Neuron (in vitro differentiated cells): Measurements from ENCODE around the gene MRPL27.

Experiments used
- H2AFZ ChIP-seq: one replicate; pipeline ENCODE4 v1.6.1; 2013; ENCODE audit warnings: low read depth, mild to moderate bottlenecking, inconsistent platforms, low read length, moderate library complexity
- H3K27me3 ChIP-seq: one replicate; pipeline ENCODE4 v1.6.1; 2013; ENCODE audit warnings: low read length; ENCODE audit not compliant: insufficient read depth
- H3K36me3 ChIP-seq: one replicate; pipeline ENCODE4 v1.6.1; 2013; ENCODE audit warnings: low read length; ENCODE audit not compliant: insufficient read depth
- H3K4me1 ChIP-seq: one replicate; pipeline ENCODE4 v1.6.1; 2013; ENCODE audit warnings: low read length; ENCODE audit not compliant: insufficient read depth
- H3K4me3 ChIP-seq: 2 replicates; pipeline ENCODE4 v1.5.1; 2013; ENCODE audit warnings: mild to moderate bottlenecking, low read length, moderate library complexity
- H3K9me3 ChIP-seq: one replicate; pipeline ENCODE4 v1.6.1; 2013; ENCODE audit warnings: low read length

Gene MRPL27

GRCh38 chr17:50397111-50397918 is 24.3 kb upstream of the MRPL27 start, which contains the start of gene LRRC59:
Gene LRRC59 (minus strand): TSS chr17:50397523. CDS start chr17:50397317, 206 bp downstream.
- H2AFZ ChIP-seq: peak within 1 kb of the TSS; percentile 16
- H3K4me3 ChIP-seq: peak within 1 kb of the TSS; percentile 88
- H3K36me3 ChIP-seq: peaks cover 28% of the 10 kb centered on the region
- no peaks in the 10 kb centered on the region for H3K27me3 ChIP-seq
- H3K4me1 ChIP-seq: peaks cover 10% of the 10 kb centered on the region
- H3K9me3 ChIP-seq: no peaks in the 10 kb centered on the region

GRCh38 chr17:50396261-50397110 is 23.5 kb upstream of the MRPL27 start:
- Histone ChIP-seq H3K36me3 (peaks cover 35% of the 10 kb centered on the region), H3K9me3 (no peaks in the 10 kb centered on the region), H3K4me1 (peaks cover 10% of the 10 kb centered on the region), H3K4me3 (peak overlapping the region; percentile 88), H2AFZ (peak overlapping the region; percentile 16), H3K27me3 (no peaks in the 10 kb centered on the region)

GRCh38 chr17:50394711-50395110 is 21.7 kb upstream of the MRPL27 start:
- Histone ChIP-seq H3K27me3 (no peaks in the 10 kb centered on the region), H3K4me3 (no peak overlapping the region), H3K4me1 (peaks cover 10% of the 10 kb centered on the region), H3K36me3 (peaks cover 50% of the 10 kb centered on the region), H2AFZ (no peak overlapping the region), H3K9me3 (no peaks in the 10 kb centered on the region)

- Histone ChIP-seq H3K36me3 (peaks cover 59% of the 10 kb centered on the region), H3K9me3 (no peaks in the 10 kb centered on the region), H2AFZ (no peak overlapping the region), H3K4me3 (no peak overlapping the region), H3K4me1 (peaks cover 10% of the 10 kb centered on the region), H3K27me3 (no peaks in the 10 kb centered on the region)
Observed at GRCh38 chr17:50393700-50394099, 20.7 kb upstream of the MRPL27 start.

- Histone ChIP-seq H3K36me3 (peaks cover 70% of the 10 kb centered on the region), H2AFZ (no peak overlapping the region), H3K4me1 (peaks cover 10% of the 10 kb centered on the region)
Observed at GRCh38 chr17:50392621-50393020, 19.6 kb upstream of the MRPL27 start.

DNA sequence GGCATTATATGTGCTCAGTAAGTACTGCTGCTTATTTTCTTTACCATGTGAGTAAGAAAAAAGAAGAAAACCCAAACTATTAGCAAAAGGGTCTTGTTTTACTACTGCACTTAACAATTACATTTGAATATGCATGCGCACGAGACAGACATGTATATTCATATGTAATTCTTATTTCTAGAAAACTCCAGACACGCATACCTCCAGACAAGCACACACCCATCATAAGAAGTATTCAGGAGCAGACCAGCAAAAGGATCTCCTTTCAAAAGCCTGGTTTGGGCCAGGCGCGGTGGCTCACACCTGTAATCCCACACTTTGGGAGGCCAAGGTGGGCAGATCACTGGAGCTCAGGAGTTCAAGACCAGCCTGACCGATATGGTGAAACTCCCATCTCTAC is 16.6 kb upstream of the MRPL27 start:
- no peaks in the 10 kb centered on the region for H3K4me1 ChIP-seq
- no peak overlapping the region for H3K4me3 ChIP-seq
- no peaks in the 10 kb centered on the region for H3K9me3 ChIP-seq
- peaks cover 88% of the 10 kb centered on the region for H3K36me3 ChIP-seq
- H2AFZ ChIP-seq: no peak overlapping the region
- H3K27me3 ChIP-seq: no peaks in the 10 kb centered on the region

More at GRCh38 chr17:50392621-50393020, 19.6 kb upstream of the MRPL27 start:
- no peak overlapping the region for H3K4me3 ChIP-seq
- no peaks in the 10 kb centered on the region for H3K27me3 ChIP-seq
- no peaks in the 10 kb centered on the region for H3K9me3 ChIP-seq

DNA sequence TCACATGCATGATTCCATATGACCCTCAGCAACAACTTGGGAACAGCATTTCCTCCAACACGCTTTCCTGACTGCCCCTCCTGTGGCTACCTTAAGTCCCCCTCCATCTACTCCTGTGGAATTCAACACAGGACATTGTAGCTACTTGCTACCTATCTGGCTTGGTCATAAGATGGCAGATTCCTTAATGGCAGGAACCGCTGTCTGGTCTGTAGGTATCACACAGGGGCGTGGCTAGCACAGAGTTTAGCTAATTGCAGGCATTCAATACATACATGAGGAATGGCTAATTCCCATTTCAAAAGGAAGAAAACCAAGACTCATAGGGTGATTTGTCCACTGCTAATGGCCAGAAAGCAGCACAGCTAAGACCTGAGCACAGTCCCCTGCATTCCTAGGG is 15.7 kb upstream of the MRPL27 start:
- H2AFZ ChIP-seq: no peak overlapping the region
- no peak overlapping the region for H3K4me3 ChIP-seq
- H3K36me3 ChIP-seq: peaks cover 86% of the 10 kb centered on the region
- no peaks in the 10 kb centered on the region for H3K4me1 ChIP-seq
- H3K9me3 ChIP-seq: no peaks in the 10 kb centered on the region
- no peaks in the 10 kb centered on the region for H3K27me3 ChIP-seq

DNA sequence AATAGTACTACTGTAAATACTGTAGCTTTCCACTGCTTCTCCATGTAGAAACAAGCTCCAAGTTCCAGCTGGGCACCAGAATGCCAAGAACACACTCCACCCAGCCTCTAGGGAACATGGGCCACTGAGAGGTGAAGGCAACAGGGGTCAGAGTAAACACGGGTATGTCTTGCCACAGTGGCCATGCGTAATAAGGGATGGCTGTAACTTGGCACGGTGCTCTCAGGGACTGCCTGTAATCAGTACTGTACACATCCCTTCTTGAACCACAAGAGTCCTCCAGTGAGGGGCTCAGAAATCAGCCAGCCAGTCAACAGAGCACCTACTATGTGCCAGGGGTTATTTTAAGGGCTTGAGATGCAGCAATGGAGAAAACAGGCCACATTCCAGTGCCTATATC is 13.5 kb upstream of the MRPL27 start:
- H3K4me1 ChIP-seq: no peaks in the 10 kb centered on the region
- H3K36me3 ChIP-seq: peaks cover 87% of the 10 kb centered on the region
- H3K27me3 ChIP-seq: no peaks in the 10 kb centered on the region
- H2AFZ ChIP-seq: no peak overlapping the region
- no peaks in the 10 kb centered on the region for H3K9me3 ChIP-seq
- H3K4me3 ChIP-seq: no peak overlapping the region

- no peaks in the 10 kb centered on the region for H3K27me3 ChIP-seq
- no peak overlapping the region for H2AFZ ChIP-seq
- H3K4me1 ChIP-seq: no peaks in the 10 kb centered on the region
- H3K9me3 ChIP-seq: no peaks in the 10 kb centered on the region
- no peak overlapping the region for H3K4me3 ChIP-seq
- peaks cover 86% of the 10 kb centered on the region for H3K36me3 ChIP-seq
Observed at GRCh38 chr17:50382931-50383330, 9.9 kb upstream of the MRPL27 start.

- H2AFZ ChIP-seq: no peak overlapping the region
- no peaks in the 10 kb centered on the region for H3K9me3 ChIP-seq
- no peaks in the 10 kb centered on the region for H3K4me1 ChIP-seq
- no peaks in the 10 kb centered on the region for H3K27me3 ChIP-seq
- H3K36me3 ChIP-seq: peaks cover 82% of the 10 kb centered on the region
- H3K4me3 ChIP-seq: no peak overlapping the region
Observed at GRCh38 chr17:50381920-50382319, 8.9 kb upstream of the MRPL27 start.

DNA sequence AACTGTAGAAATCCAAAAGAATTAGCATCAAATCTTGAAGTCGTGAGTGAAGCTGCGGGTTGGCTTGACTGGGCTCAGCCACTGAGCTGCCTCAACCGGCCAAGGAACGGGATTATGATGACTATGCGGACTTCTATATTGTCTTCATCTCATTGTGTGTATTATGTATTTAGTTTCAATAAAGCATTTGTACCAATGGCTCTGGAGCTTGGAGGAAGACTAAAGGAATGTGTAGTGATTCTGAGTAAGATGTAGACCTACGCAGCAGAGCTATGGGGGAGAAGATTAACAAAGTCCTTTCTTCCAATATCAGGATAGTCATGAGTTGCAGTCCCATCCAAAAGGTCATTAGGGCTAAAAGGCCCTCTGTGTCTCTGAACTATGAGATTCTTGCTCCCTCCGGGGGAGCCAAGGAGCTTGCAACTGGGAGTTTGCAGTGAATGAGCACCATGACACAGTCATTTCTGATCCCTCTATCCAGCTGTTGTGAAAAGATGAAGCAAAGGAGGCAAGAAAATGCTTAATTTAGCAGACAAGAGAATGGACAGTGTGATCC is 8.4 kb upstream of the MRPL27 start:
- no peaks in the 10 kb centered on the region for H3K9me3 ChIP-seq
- H3K4me1 ChIP-seq: no peaks in the 10 kb centered on the region
- no peak overlapping the region for H3K4me3 ChIP-seq
- peaks cover 77% of the 10 kb centered on the region for H3K36me3 ChIP-seq
- H2AFZ ChIP-seq: no peak overlapping the region
- no peaks in the 10 kb centered on the region for H3K27me3 ChIP-seq

DNA sequence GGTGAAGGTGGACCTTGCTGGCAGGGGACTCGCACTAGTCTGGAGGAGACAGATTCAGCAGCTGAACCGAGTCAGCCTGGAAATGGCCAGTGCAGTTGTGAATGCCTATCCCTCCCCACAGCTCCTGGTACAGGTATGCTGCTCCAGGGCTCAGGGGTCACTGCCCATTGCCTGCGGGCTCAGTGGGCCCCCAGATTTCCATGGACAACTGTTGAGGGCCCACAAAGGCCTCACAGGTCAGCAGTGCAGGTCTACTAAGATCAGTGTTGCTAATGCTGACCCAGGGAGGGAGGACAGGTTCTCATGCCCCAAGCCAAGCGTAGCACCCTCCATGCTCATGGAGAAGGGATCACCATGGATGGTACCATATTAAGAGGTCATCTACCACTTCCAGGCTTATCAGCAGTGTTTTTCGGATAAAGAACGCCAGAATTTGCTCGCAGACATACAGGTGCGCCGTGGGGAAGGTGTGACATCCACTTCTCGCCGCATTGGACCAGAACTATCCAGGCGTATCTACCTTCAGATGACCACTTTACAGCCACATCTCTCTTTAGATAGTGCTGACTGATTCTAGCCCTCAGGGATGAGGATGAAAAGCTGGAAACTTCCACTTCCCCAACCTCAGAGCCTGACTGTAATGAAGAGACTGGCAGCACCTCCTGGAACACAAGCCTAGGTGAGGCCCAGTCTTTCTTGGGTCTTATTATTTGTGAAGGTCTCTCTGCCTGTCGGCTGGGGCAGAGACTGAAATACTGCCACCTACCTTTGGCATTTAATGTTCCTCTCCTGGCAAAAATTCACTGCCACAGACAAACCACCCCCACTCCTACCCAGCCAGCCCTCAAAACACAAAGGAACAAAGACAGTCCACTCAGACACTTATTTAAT is 7.6 kb upstream of the MRPL27 start:
- Histone ChIP-seq H3K9me3 (no peaks in the 10 kb centered on the region), H2AFZ (no peak overlapping the region), H3K4me3 (no peak overlapping the region), H3K27me3 (no peaks in the 10 kb centered on the region), H3K4me1 (no peaks in the 10 kb centered on the region), H3K36me3 (peaks cover 74% of the 10 kb centered on the region)
